Panc1 (cell line): Measurements from ENCODE around the gene GAS7.

ENCODE experiments used
- CTCF ChIP-seq: fragments of 450-650 bp; IDR thresholded peaks from 2 replicates; pipeline ENCODE4 v1.5.1; 2017; ENCODE audit warnings: mild to moderate bottlenecking
- POLR2AphosphoS5 ChIP-seq: IDR thresholded peaks from 2 replicates; pipeline ENCODE4 v1.6.1; 2012; ENCODE audit warnings: mild to moderate bottlenecking, low read depth, low read length, moderate library complexity
- TF ChIP-seq, protein P1 (sequence below), 2 experiments: IDR thresholded peaks; 2 replicates each; pipeline ENCODE4 v1.6.1; 2011 to 2012; ENCODE audit warnings: low read depth in 2 of 2, control low read depth in 1 of 2, low read length in 1 of 2, mild to moderate bottlenecking in 1 of 2, moderate library complexity in 1 of 2; ENCODE audit not compliant: insufficient read depth in 1 of 2

- TF ChIP-seq CTCF: no peak
- TF ChIP-seq, protein P1, sequence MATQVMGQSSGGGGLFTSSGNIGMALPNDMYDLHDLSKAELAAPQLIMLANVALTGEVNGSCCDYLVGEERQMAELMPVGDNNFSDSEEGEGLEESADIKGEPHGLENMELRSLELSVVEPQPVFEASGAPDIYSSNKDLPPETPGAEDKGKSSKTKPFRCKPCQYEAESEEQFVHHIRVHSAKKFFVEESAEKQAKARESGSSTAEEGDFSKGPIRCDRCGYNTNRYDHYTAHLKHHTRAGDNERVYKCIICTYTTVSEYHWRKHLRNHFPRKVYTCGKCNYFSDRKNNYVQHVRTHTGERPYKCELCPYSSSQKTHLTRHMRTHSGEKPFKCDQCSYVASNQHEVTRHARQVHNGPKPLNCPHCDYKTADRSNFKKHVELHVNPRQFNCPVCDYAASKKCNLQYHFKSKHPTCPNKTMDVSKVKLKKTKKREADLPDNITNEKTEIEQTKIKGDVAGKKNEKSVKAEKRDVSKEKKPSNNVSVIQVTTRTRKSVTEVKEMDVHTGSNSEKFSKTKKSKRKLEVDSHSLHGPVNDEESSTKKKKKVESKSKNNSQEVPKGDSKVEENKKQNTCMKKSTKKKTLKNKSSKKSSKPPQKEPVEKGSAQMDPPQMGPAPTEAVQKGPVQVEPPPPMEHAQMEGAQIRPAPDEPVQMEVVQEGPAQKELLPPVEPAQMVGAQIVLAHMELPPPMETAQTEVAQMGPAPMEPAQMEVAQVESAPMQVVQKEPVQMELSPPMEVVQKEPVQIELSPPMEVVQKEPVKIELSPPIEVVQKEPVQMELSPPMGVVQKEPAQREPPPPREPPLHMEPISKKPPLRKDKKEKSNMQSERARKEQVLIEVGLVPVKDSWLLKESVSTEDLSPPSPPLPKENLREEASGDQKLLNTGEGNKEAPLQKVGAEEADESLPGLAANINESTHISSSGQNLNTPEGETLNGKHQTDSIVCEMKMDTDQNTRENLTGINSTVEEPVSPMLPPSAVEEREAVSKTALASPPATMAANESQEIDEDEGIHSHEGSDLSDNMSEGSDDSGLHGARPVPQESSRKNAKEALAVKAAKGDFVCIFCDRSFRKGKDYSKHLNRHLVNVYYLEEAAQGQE (IDR thresholded peaks at IDR 0.05; ENCODE audit: insufficient read depth in 1 of 2, low read depth in 2 of 2, low read length in 1 of 2): no peak
- TF ChIP-seq POLR2AphosphoS5: no peak
Observed at GRCh38 chr17:9985646-9986045, 212.8 kb downstream of the GAS7 start.
